Spinal cord (tissue), 10 donors: ENCODE results near the gene RAB11FIP5. TPM values are rescaled to one million over a fixed set of nuclear protein-coding genes. Genes with fewer than 3 reads are reported as not detected.

ENCODE experiments used
- DNase-seq, 6 donors: peaks; one replicate each; pipeline versions ENCODE4 v3.0.0 to v3.0.0-alpha.2; 2013 to 2015; ENCODE audit warnings: low spot score in 6 of 6, low read depth in 4 of 6
- H3K27ac ChIP-seq: one replicate; pipeline ENCODE4 v1.5.1; 2013; ENCODE audit warnings: low read depth, low read length, control low read depth
- H3K27me3 ChIP-seq: one replicate; pipeline ENCODE4 v1.6.1; 2013; ENCODE audit warnings: low read length; ENCODE audit not compliant: control insufficient read depth, insufficient read depth
- H3K36me3 ChIP-seq: one replicate; pipeline ENCODE4 v1.6.1; 2013; ENCODE audit warnings: low read length; ENCODE audit not compliant: control insufficient read depth, insufficient read depth
- H3K4me1 ChIP-seq: one replicate; pipeline ENCODE4 v1.6.1; 2013; ENCODE audit warnings: low read length; ENCODE audit not compliant: control insufficient read depth, insufficient read depth
- H3K4me3 ChIP-seq: one replicate; pipeline ENCODE4 v1.5.1; 2013; ENCODE audit warnings: low read depth, low read length, control low read depth
- H3K9me3 ChIP-seq: one replicate; pipeline ENCODE4 v1.6.1; 2013; ENCODE audit warnings: low read length; ENCODE audit not compliant: control insufficient read depth, insufficient read depth
- WGBS: methylation state at CpG from one replicate; pipeline ENCODE4 v1.1.5; 2013; ENCODE audit warnings: missing lambda C conversion rate; ENCODE audit not compliant: insufficient coverage; 5-methylcytosine and 5-hydroxymethylcytosine counted together
- polyA plus RNA-seq, 2 donors: library from polyadenylated mRNA; unstranded; fragments of 120-200 nt; gene quantifications; one replicate each; pipeline ENCODE4 v1.2.1, GENCODE V29; 2013; ENCODE audit not compliant: insufficient read length in 2 of 2
- total RNA-seq, 2 donors: library from RNA; depleted of rRNA in 1 of 2; stranded (reverse); fragments of 120-200 nt in 1 of 2; fragments of >200 nt in 1 of 2; gene quantifications; one replicate each; pipeline versions ENCODE4 v1.2.3 to v1.2.4, GENCODE V29; 2013 to 2014
- donor health status: healthy.

The RAB11FIP5 gene
- total and polyA plus RNA-seq, 4 donors = 15.8 to 23.6 (median 18.8) TPM

GRCh38 chr2:73027340-73027739 lies 85.4 kb downstream of the RAB11FIP5 start:
- no peak overlapping the region for H3K4me3 ChIP-seq
- no peak for DNase-seq
- peaks cover 20% of the 10 kb centered on the region for H3K36me3 ChIP-seq
- H3K27me3 ChIP-seq = no peaks in the 10 kb centered on the region
- H3K9me3 ChIP-seq = no peaks in the 10 kb centered on the region
- no peak overlapping the region for H3K27ac ChIP-seq
- peaks cover 3% of the 10 kb centered on the region for H3K4me1 ChIP-seq
- WGBS = 100% methylated on average over 1 of the region's 1 CpG

- no peaks in the 10 kb centered on the region for H3K9me3 ChIP-seq
- WGBS = 50% methylated on average over 1 of the region's 1 CpG
- H3K4me1 ChIP-seq = peaks cover 8% of the 10 kb centered on the region
- no peak overlapping the region for H3K27ac ChIP-seq
- peaks cover 35% of the 10 kb centered on the region for H3K36me3 ChIP-seq
- DNase-seq = no peak
- no peaks in the 10 kb centered on the region for H3K27me3 ChIP-seq
- H3K4me3 ChIP-seq = no peak overlapping the region
Measured at GRCh38 chr2:73023497-73023896, 89.3 kb downstream of the RAB11FIP5 start.

Other genes starting within 250 kb of the RAB11FIP5 start
- 1 to 10 TPM; 4.1 to 4.8 TPM for gene SPR, start 225.5 kb downstream of the RAB11FIP5 start, total RNA-seq
- 1 to 10 TPM; 7.1 to 7.8 TPM for gene SPR, start 225.5 kb downstream of the RAB11FIP5 start, polyA plus RNA-seq
- gene EMX1, start 195.4 kb downstream of the RAB11FIP5 start, total RNA-seq = under 1 TPM in 1 of 2 donors, not detected in 1; 0.28 TPM
- under 1 TPM; 0.39 to 0.43 TPM for gene EMX1, start 195.4 kb downstream of the RAB11FIP5 start, polyA plus RNA-seq
- 10 to 100 TPM; 26.0 to 39.3 TPM for gene SFXN5, start 41.2 kb downstream of the RAB11FIP5 start, total RNA-seq
- 10 to 100 TPM; 70.2 to 73.9 TPM for gene SFXN5, start 41.2 kb downstream of the RAB11FIP5 start, polyA plus RNA-seq
- not detected for gene NOTO, start 89.6 kb upstream of the RAB11FIP5 start, total RNA-seq
- gene NOTO, start 89.6 kb upstream of the RAB11FIP5 start, polyA plus RNA-seq = under 1 TPM in 1 of 2 donors, not detected in 1; 0.06 TPM
- gene SMYD5, start 101.3 kb upstream of the RAB11FIP5 start, total RNA-seq = 10 to 100 TPM; 14.2 to 30.2 TPM
- gene SMYD5, start 101.3 kb upstream of the RAB11FIP5 start, polyA plus RNA-seq = 10 to 100 TPM; 36.9 to 42.5 TPM
- 10 to 100 TPM; 12.6 to 38.0 TPM for gene PRADC1, start 120.3 kb upstream of the RAB11FIP5 start, total RNA-seq
- gene PRADC1, start 120.3 kb upstream of the RAB11FIP5 start, polyA plus RNA-seq = 10 to 100 TPM; 21.2 to 28.2 TPM
- 100 to 1,000 TPM; 194 to 248 TPM for gene CCT7, start 121.4 kb upstream of the RAB11FIP5 start, total RNA-seq
- gene CCT7, start 121.4 kb upstream of the RAB11FIP5 start, polyA plus RNA-seq = 100 to 1,000 TPM; 212 to 225 TPM
- 10 to 100 TPM in 1 of 2 donors, 1 to 10 TPM in 1; 8.1 to 20.1 TPM for gene FBXO41, start 171.5 kb upstream of the RAB11FIP5 start, total RNA-seq
- gene FBXO41, start 171.5 kb upstream of the RAB11FIP5 start, polyA plus RNA-seq = 10 to 100 TPM; 47.4 to 50.6 TPM
- under 1 TPM in 1 of 2 donors, not detected in 1; 0.10 TPM for gene EGR4, start 180.6 kb upstream of the RAB11FIP5 start, total RNA-seq
- gene EGR4, start 180.6 kb upstream of the RAB11FIP5 start, polyA plus RNA-seq = not detected